Measurements from ENCODE around the gene TFAP2E. TPM values are rescaled to one million over a fixed set of nuclear protein-coding genes. Genes with fewer than 3 reads are reported as not detected.
"Not testable (repeated sequence)": the region's sequence is repeated elsewhere in the genome, so short reads cannot be mapped to it uniquely, and the experiment has no call there.

The TFAP2E gene
- total RNA-seq, 1 experiment from 2014 or later: not detected

- no peak for DNase-seq (ENCODE audit: low spot score)
These were observed 5.1 kb upstream of the TFAP2E start for GRCh38 chr1:35567947-35568558.

GRCh38 chr1:35568975-35569395, 4.1 kb upstream of the TFAP2E start:
- in situ Hi-C loops (cut with HindIII; ENCODE audit: low sequenced_read_pairs): loop anchor here (10.0 kb wide), 2 partner anchors 124 to 156 kb away; no protein-coding TSS in a partner anchor

More at GRCh38 chr1:35567947-35568558, 5.1 kb upstream of the TFAP2E start:
- in situ Hi-C loops (cut with HindIII; ENCODE audit: low sequenced_read_pairs): loop anchor here (10.0 kb wide), 2 partner anchors 123 to 157 kb away; no protein-coding TSS in a partner anchor

GRCh38 chr1:35569936-35570335, 3.2 kb upstream of the TFAP2E start:
- DNase-seq (ENCODE audit: low spot score): no peak
- in situ Hi-C loops (cut with HindIII; ENCODE audit: low sequenced_read_pairs): loop anchor here (10.0 kb wide), 2 partner anchors 125 to 155 kb away; no protein-coding TSS in a partner anchor

More at GRCh38 chr1:35568975-35569395, 4.1 kb upstream of the TFAP2E start:
- DNase-seq (ENCODE audit: low spot score): peak; percentile 83

GRCh38 chr1:35570589-35571137, 2.5 kb upstream of the TFAP2E start:
- in situ Hi-C loops (cut with HindIII; ENCODE audit: low sequenced_read_pairs): no loop called here
- no peak for DNase-seq (ENCODE audit: low spot score)

- in situ Hi-C loops (cut with HindIII; ENCODE audit: low sequenced_read_pairs): no loop called here
- no peak for DNase-seq (ENCODE audit: low spot score)
These were observed 1.9 kb upstream of the TFAP2E start for GRCh38 chr1:35571263-35571662.

- in situ Hi-C loops (cut with HindIII; ENCODE audit: low sequenced_read_pairs): no loop called here
- no peak for DNase-seq (ENCODE audit: low spot score)
These were observed 818 bp upstream of the TFAP2E start for GRCh38 chr1:35572296-35572695.

GRCh38 chr1:35574125-35574654, 1.1 kb downstream of the TFAP2E start:
- DNase-seq (ENCODE audit: low spot score): no peak

GRCh38 chr1:35574655-35575415, 1.7 kb downstream of the TFAP2E start:
- in situ Hi-C loops (cut with HindIII; ENCODE audit: low sequenced_read_pairs): no loop called here
- no peak for DNase-seq (ENCODE audit: low spot score)

More at GRCh38 chr1:35574125-35574654, 1.1 kb downstream of the TFAP2E start:
- in situ Hi-C loops (cut with HindIII; ENCODE audit: low sequenced_read_pairs): no loop called here

- DNase-seq (ENCODE audit: low spot score): no peak
- in situ Hi-C loops (cut with HindIII; ENCODE audit: low sequenced_read_pairs): no loop called here
These were observed 2.4 kb downstream of the TFAP2E start for GRCh38 chr1:35575416-35575958.

GRCh38 chr1:35576061-35576765, 3.1 kb downstream of the TFAP2E start:
- in situ Hi-C loops (cut with HindIII; ENCODE audit: low sequenced_read_pairs): no loop called here
- no peak for DNase-seq (ENCODE audit: low spot score)

- DNase-seq (ENCODE audit: low spot score); in situ Hi-C loops (cut with HindIII; ENCODE audit: low sequenced_read_pairs): not testable (repeated sequence)
These were observed 3.6 kb downstream of the TFAP2E start for GRCh38 chr1:35576766-35577070.

- in situ Hi-C loops (cut with HindIII; ENCODE audit: low sequenced_read_pairs): no loop called here
- DNase-seq (ENCODE audit: low spot score): no peak
These were observed 4.2 kb downstream of the TFAP2E start for GRCh38 chr1:35577071-35577998.

- in situ Hi-C loops (cut with HindIII; ENCODE audit: low sequenced_read_pairs): no loop called here
- DNase-seq (ENCODE audit: low spot score): no peak
These were observed 7.9 kb downstream of the TFAP2E start for GRCh38 chr1:35580949-35581388.

- in situ Hi-C loops (cut with HindIII; ENCODE audit: low sequenced_read_pairs); DNase-seq (ENCODE audit: low spot score): not testable (repeated sequence)
These were observed 8.5 kb downstream of the TFAP2E start for GRCh38 chr1:35581621-35582020.

- in situ Hi-C loops (cut with HindIII; ENCODE audit: low sequenced_read_pairs): no loop called here
These were observed 12.2 kb downstream of the TFAP2E start for GRCh38 chr1:35585281-35585680.

GRCh38 chr1:35585805-35586204, 12.7 kb downstream of the TFAP2E start:
- in situ Hi-C loops (cut with HindIII; ENCODE audit: low sequenced_read_pairs); DNase-seq (ENCODE audit: low spot score): not testable (repeated sequence)

More at GRCh38 chr1:35585281-35585680, 12.2 kb downstream of the TFAP2E start:
- DNase-seq (ENCODE audit: low spot score): no peak

- DNase-seq (ENCODE audit: low spot score): no peak
- in situ Hi-C loops (cut with HindIII; ENCODE audit: low sequenced_read_pairs): no loop called here
These were observed 13.7 kb downstream of the TFAP2E start for GRCh38 chr1:35586808-35587207.

GRCh38 chr1:35587736-35588135, 14.6 kb downstream of the TFAP2E start:
- in situ Hi-C loops (cut with HindIII; ENCODE audit: low sequenced_read_pairs): no loop called here

More at GRCh38 chr1:35587736-35588135, 14.6 kb downstream of the TFAP2E start:
- DNase-seq (ENCODE audit: low spot score): no peak
